Skin of body (tissue), 2 donors: ENCODE data around the gene IGF2BP3. TPM values are rescaled to one million over a fixed set of nuclear protein-coding genes. Genes with fewer than 3 reads are reported as not detected.

Experiments used
- DNase-seq: peaks from one replicate; lab custom pipeline; 2025; lab: John Stamatoyannopoulos, UW
- total RNA-seq: library from RNA; depleted of rRNA; stranded (reverse); fragments of >200 nt; gene quantifications from one replicate; pipeline ENCODE4 v1.2.3, GENCODE V29; 2014

IGF2BP3 gene
- total RNA-seq, 1 donor from 2014 or later = 44.8 TPM

DNA sequence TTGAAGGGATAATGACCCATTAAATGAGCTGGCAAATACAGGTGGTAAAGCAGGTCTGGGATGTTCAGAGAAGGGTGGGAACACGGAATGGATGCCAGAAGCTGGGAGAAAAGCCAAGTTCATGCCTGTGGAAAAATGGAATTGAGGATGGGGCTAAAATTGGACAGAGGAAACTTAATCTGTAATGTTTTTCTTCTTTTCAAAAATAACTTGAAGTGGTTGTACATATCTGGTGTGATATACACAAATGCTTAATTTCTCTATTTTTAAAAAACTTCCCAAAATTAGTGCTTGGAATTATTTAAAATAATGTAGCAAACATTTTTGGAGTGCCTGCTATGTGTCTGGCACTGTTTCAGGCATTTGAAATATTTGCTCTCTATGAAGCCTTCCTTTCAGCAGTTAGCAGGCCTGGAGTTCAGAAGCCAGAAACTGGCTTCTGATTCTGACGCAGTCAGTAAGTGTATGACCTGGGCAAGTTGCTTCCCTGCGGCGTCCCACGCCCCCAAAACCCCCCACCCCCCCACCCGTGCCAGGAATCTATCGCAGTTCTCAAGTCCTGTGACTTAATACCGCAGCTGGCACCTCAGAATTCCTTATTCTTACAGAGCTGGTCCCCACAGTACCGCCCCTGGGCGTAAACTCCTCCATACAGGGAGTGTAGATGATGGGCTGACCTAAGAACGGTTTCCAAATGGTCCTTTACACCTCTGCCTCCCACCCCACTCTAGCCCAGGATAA is 172.0 kb downstream of the IGF2BP3 start:
- peak; percentile 33 for DNase-seq

- no peak for DNase-seq
Measured at GRCh38 chr7:23295401-23295697, 174.9 kb downstream of the IGF2BP3 start.

GRCh38 chr7:23294549-23295400 is 175.5 kb downstream of the IGF2BP3 start:
- no peak for DNase-seq

GRCh38 chr7:23293500-23294073 is 176.7 kb downstream of the IGF2BP3 start:
- DNase-seq = no peak

- no peak for DNase-seq
Measured at GRCh38 chr7:23292623-23293022, 177.7 kb downstream of the IGF2BP3 start.

DNA sequence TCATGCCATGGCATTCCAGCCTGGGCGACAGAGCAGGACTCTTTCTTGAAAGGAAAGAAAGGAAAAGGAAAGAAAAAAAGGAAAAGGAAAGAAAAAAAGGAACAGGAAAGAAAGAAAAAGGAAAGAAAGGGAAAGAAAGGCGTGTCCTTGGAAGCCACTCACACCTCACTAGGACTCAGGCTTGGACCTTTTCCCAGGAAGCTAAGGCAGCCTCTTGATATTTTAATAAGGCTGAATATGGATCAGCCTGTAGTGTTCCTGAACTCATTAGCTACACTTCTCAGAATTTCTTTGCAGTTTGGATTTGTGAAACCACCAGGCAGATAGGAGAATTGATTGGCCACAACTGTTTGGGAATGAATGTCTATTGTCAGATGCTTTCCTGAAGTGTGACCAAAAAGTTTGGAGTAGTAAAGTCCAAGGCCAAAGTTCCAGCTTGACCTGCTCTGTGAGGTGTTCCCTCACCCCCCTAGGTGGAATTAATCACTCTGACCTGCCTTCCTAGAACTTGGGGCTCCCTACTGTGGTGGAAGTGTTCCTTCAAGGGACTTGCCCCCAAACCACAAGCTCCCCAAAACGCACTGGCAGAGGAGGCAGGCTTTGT is 178.2 kb downstream of the IGF2BP3 start:
- no peak for DNase-seq

DNA sequence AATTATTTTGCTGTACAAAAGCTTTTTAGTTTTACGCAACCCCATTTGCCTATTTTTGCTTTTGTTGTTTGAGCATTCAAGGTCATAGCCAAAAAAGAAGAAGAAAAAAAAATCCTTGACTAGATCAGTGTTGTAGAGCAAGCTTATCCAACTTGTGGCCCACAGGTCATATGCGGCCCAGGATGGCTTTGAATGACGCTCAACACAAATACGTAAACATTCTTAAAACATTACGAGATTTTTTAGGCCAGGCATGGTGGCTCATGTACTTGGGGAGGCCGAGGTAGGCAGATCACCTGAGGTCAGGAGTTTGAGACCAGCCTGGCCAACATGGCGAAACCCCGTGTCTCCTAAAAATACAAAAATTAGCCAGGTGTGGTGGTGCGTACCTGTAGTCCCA is 179.3 kb downstream of the IGF2BP3 start:
- DNase-seq = no peak

DNA sequence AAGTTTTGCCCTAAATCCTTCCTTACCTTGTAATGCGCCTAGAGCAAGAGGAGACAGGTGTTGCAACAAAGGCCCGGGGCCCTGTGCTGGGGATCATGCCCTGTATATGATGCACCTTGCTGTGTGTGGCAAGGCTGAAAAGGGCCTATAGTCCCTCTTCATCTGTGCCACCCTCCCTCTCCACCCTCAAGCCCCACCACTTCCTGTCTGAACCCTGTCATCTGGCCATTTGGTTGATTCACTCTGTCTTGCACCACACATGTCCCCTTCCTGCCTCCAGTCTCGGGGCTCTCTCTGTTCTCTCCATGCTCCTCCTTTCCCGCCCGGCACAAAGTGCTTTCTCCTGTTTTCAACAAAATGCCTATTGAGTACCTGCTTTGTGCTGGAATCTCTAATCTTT is 182.7 kb downstream of the IGF2BP3 start:
- DNase-seq = no peak

- DNase-seq = no peak
Measured at GRCh38 chr7:23285657-23286646, 184.3 kb downstream of the IGF2BP3 start.

DNA sequence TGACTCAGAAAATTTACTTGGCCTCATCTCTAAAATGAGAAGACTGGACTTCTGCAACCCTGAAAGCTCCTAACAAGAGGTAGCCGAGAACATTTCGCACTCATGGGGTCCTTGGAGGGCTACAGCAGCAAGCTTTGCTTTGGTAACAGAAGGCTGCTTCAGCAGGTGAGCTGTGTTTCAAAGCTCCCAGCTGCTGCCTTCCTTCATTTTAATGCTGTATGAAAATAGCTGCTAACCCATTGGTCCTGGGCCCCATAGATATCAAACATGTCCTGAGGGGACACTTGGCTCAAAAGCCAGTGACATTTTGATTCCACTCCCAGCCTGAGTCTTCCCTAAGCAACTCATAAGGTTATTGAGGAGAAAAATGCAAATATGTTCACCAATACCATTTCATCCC is 185.4 kb downstream of the IGF2BP3 start:
- DNase-seq = no peak

DNA sequence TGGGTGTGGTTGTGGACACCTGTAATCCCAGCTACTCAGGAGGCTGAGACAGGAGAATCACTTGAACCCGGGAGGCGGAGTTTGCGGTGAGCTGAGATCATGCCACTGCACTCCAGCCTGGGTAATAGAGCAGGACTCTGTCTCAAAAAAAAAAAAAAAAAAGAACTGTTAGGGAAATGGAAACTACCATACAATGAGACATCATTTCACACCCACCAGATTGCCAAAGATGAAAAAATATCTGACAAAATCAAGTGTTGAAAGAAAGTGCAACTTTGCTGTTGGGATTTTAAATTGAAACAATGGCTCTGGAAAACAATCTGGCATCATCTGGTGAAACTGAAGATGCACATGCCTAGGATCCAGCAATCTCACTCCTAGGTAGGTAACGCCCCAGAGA is 187.2 kb downstream of the IGF2BP3 start:
- no peak for DNase-seq

DNA sequence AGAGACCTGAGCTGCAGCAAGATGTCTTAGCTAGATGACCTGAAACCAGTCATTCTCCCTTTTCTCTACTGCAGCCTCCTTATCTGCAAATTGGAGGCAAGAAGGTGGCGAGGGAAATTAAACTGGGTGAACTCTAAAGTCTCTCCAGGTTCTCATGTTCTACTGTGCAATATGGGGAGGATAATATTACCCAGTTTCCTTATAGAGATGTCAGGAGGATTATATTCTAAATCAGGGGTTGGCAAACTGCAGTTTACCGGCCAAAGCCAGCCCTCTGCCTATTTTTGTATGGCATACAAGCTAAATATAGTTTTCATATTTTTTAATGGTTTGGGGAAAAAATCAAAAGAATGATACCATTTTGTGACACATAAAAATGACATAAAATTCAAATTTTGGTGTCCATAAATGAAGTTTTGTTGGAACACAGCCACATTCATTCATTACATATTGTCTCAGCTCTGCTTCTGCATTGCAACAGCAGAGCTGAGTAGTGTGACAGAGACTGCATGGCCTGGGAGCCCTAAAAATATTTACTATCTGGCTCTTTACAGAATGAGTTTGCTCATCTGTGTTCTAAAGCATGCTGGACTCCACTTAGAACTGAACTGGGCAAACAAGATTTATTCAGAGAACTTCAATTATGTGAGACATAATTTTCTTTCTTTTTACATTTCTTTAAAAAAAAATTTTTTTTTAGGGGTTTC is 190.3 kb downstream of the IGF2BP3 start:
- no peak for DNase-seq

- peak; percentile 35 for DNase-seq
Measured at GRCh38 chr7:23277359-23277989, 192.8 kb downstream of the IGF2BP3 start.

- no peak for DNase-seq
Measured at GRCh38 chr7:23276947-23277346, 193.3 kb downstream of the IGF2BP3 start.

- DNase-seq = no peak
Measured at GRCh38 chr7:23276376-23276775, 193.9 kb downstream of the IGF2BP3 start.

- DNase-seq = no peak
Measured at GRCh38 chr7:23275912-23276311, 194.4 kb downstream of the IGF2BP3 start.

GRCh38 chr7:23273141-23273599 is 197.1 kb downstream of the IGF2BP3 start:
- peak; percentile 17 for DNase-seq

DNA sequence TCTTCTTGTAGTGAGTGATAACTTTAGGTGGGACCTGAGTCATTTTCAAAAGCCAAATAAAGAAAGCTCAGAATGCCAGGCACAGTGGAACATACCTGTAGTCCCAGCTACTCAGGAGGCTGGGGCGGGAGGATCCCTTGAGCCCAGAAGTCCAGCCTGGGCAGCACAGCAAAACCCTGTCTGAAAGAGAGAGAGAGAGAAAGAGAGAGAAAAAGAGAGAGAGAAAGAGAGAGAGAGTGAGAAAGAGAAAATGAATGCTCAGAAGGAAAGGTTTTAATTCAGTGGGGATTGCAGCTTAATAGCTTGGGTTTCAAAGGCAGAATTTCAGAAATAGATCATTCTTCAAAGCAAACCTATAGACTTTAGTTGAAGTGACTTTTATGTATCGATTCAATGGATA is 198.0 kb downstream of the IGF2BP3 start:
- no peak for DNase-seq

GRCh38 chr7:23268746-23269145 is 201.5 kb downstream of the IGF2BP3 start:
- DNase-seq = no peak

GRCh38 chr7:23268167-23268566 is 202.1 kb downstream of the IGF2BP3 start:
- DNase-seq = no peak
